Cortex of kidney (tissue), 1 donor: Measurements from ENCODE around the gene TPSG1.
"Not testable (repeated sequence)": the region's sequence is repeated elsewhere in the genome, so short reads cannot be mapped to it uniquely, and the experiment has no call there.

Experiments
- DNase-seq: peaks from one replicate; lab custom pipeline; 2025; lab: John Stamatoyannopoulos, UW

TPSG1 gene

DNA sequence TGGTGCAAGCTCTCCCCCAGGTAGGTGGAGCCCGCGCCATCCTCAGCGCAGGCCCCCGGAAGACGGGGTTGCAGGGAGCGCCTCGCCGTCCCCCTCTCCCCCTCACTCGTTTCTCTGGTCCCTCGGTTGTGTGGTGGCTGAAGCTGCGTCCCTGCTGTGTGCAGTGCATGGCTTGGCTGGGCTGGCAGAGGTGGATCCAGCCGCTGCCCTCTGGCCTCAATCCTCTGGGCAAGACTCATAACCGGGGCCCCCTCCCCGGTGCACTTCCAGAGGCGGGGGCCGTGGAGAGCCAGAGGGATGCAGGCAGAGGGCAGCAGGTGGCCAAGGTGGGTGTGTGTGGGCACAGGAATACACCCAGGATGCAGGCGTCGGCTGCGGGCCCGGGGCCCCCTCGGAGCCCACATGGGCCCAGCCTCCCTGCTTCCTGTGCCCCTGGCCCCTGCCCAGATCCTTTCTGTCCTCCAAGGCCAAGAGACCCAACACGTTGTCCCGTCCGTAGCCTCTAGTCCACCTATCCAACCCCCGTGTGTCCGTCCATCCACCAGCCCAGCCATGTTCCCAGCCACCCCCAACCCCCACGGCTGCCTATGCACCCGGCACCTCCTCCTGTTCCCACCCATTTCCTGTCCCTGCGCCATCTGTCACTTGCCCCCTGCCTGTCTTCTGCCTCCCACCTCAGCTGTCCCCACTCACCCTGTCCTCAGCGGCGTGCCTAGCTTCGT is 9.3 kb downstream of the TPSG1 start:
- DNase-seq, result no peak

DNA sequence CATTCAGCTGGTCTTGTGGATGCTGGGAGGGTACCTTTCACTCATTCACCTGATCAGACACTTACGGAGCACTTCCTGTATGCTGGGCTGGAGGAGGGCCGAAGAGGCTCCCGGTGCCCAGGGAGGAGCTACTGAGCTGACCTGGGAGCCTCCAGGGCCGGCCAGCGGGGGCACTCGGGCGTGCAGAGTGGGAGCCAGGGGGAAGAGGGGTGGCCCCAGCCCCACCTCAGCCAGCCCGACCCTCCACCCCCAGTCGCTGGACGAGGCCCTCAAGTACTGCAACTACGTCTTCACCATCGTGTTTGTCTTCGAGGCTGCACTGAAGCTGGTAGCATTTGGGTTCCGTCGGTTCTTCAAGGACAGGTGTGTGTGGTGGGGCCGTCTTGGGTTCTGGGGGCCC is 10.3 kb downstream of the TPSG1 start:
- DNase-seq, result no peak

DNA sequence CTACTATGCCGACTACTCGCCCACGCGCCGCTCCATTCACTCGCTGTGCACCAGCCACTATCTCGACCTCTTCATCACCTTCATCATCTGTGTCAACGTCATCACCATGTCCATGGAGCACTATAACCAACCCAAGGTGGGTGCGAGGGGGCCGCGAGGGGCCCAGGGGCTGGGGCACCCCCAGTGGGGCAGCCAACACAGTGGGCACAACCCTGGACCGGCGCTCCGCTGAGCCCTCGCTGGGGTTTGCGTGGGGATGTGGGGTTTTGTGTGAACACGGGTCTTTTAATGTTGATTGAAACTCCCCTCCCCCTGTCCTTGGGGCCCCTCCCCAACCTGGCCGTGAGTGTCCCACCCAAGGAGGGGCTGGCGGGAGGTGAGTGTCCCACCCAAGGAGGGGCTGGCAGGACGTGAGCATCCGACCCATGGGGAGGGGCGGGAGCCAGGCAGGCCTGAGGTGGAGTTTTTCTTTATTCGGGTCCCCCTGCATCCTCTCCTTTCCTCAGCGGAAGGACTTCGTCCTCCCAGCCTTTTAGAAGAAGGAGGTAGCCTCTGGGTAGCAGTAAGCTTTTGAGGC is 11.2 kb downstream of the TPSG1 start:
- DNase-seq, result no peak

DNA sequence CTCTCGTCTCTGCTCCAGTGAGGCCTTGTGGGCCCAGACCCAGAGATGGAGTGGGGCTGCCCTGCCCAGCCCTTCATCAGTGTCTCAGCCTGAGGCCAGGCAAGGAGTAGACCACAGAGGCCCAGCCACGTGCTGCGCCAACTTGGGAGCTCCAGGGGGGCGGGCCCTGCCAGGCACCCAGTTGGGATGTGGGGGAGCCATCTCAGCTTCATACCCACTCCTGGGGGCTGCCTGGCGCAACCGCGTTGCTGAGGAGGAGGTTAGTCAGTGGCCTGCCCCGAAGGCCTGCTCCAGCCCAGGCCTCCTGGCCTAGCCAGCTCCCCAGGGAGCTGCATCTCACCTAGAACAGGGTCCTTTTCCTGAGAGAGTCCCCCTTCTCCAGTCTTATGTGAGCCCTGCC is 11.8 kb downstream of the TPSG1 start:
- DNase-seq, result no peak

DNA sequence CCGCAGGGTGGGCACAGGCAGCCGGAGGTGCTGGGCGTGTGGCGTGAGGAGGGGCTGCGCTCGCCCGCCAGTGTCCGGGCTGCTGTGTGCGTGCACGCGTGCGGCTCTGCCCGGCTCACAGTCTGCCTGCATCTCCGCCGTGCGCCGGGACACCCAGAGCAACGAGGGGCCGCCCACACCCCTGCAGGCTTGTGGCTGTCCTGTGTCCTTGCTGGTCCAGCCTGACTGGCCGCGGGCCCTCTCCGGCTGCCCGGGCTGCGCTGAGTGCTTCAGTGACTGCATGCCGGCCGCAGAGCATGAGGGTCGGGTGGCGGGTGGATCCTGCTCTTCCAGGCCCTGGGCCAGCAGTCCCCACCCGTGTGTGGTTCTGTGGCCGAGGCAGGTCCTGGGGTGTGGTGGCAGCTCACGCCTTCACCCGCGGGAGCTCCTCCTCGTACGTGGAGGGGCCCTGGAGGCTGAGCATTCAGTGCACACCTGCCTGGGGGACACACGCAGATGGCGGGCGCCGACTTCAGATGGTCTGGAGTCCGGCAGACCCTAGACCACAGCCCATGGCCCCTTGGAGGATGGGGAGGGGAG is 12.4 kb downstream of the TPSG1 start:
- no peak for DNase-seq

DNA sequence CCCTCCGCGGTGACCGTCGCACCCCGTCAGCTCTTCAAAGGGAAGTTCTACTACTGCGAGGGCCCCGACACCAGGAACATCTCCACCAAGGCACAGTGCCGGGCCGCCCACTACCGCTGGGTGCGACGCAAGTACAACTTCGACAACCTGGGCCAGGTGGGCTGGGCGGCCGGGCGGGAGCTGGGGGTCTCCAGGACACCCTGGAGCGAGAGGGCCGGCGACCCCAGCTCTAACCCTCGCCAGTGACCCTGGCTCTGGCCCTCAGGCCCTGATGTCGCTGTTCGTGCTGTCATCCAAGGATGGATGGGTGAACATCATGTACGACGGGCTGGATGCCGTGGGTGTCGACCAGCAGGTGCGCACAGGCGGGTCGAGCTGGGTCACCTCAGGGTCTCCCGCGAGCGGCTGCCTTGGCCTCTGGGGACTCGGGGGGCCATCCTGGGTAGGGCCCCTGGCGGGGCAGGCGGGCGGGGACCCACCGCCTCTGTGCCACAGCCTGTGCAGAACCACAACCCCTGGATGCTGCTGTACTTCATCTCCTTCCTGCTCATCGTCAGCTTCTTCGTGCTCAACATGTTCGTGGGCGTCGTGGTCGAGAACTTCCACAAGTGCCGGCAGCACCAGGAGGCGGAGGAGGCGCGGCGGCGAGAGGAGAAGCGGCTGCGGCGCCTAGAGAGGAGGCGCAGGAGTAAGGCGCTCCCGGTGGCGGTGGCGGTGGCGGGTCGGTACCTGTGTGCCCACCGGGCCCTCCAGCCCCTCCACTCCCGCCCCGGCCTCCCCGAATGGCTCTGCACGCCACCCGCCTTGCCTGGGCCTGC is 13.4 kb downstream of the TPSG1 start:
- no peak for DNase-seq

DNA sequence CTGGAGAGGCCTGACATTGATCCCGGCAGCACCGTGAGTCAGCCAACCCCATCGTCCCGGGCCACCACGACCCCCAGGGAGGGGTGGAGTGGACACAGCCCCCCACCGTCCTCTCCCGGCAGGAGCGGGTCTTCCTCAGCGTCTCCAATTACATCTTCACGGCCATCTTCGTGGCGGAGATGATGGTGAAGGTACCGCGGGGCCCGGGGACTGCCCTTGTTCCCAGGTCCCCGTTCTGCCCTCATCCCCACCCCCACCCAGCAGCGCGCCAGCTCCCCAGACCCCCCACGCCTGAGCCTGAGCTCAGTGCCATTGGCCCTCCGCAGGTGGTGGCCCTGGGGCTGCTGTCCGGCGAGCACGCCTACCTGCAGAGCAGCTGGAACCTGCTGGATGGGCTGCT is 14.6 kb downstream of the TPSG1 start:
- no peak for DNase-seq

DNA sequence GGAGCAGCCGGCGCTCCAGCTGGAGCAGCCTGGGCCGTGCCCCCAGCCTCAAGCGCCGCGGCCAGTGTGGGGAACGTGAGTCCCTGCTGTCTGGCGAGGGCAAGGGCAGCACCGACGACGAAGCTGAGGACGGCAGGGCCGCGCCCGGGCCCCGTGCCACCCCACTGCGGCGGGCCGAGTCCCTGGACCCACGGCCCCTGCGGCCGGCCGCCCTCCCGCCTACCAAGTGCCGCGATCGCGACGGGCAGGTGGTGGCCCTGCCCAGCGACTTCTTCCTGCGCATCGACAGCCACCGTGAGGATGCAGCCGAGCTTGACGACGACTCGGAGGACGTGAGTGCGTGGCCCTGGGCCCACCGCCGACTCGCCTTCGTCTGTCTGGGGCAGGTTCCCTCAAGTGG is 16.0 kb downstream of the TPSG1 start:
- no peak for DNase-seq

DNA sequence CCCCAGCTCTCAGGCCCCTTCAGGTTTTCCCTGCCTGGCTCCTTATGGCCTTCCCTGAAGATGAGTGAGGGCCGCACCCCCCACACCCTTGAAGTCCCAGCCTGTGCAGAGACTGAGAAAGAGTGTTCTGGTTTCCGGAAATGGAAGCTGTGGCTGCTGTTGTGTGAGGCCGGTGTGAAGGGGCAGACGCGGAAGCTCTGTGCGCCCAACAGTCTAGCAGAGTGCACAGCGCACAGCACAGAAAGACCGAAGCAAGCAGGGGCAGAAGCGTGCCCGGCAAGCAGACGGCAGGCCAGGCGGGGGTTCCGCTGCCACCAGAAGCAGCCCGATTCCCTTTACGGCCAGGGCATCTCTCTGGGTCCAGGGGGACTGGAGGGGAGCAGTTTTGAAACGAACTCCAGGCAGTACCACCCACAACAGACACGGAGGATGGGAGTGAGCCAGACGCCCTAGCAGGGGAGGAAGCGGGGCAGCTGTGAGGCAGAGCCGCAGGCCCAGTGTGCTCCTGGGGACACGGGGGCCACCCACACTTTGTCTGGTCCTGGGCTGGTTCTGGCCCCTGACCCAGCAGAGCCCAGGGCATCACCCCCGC is 16.7 kb downstream of the TPSG1 start:
- no peak for DNase-seq

DNA sequence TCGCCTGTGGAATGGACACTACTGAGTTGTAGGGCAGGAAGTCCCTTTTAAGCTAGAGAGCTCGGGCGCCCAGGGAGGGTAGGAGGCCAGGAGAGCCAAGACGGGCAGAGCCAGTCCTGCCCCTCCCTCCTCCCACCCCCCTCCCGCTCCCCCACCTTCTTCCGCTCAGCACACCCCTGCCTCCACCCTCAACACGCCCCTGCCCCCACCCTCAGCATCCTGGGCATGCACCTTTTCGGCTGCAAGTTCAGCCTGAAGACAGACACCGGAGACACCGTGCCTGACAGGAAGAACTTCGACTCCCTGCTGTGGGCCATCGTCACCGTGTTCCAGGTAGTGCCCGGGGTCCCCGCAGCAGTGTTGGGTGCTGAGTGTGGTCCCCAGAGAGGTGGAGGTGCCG is 18.3 kb downstream of the TPSG1 start:
- DNase-seq, result no peak

DNA sequence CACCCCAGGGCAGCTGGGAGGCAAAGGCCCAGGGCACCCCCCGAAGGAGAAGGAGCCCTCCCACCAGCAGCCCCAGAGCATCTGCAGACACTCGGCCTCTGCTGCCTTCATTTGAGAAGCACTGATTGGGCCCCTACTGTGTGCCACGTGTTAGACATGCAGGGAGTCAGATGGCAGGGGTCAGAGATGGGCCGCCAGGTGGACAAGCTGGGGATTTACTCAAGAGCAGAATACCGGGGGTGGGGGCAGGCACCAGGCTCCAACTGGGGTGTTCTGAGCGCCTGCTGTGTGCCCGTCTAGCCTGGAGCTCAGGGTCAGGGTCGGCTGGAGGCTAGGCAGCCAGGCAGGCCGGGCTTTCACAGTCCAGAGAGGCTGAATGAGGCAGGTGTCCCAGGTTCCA is 18.7 kb downstream of the TPSG1 start:
- no peak for DNase-seq

DNA sequence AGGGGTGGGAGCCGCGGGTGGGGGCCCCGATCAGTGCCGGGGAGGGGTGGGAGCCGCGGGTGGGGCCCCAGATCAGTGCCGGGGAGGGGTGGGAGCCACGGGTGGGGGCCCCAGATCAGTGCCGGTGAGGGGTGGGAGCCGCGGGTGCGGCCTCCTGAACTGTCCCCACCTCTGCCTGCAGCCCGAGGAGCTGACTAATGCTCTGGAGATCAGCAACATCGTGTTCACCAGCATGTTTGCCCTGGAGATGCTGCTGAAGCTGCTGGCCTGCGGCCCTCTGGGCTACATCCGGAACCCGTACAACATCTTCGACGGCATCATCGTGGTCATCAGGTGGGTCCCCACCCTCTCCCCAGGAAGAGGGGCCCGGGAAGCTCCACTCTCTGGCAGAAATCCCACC is 20.1 kb downstream of the TPSG1 start:
- DNase-seq, result no peak

DNA sequence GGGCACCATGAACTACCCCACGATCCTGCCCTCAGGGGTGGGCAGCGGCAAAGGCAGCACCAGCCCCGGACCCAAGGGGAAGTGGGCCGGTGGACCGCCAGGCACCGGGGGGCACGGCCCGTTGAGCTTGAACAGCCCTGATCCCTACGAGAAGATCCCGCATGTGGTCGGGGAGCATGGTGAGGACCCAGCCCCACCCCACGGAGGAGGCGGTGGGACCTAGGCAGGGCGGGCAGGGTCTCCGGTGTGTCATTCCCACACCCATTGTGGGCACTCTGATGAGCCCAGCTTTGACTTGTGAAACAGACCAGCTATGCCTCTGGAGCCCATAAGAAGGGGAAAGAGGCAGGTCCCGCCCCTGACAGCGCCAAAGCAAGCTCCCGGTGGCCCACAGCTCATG is 22.8 kb downstream of the TPSG1 start:
- DNase-seq, result no peak

DNA sequence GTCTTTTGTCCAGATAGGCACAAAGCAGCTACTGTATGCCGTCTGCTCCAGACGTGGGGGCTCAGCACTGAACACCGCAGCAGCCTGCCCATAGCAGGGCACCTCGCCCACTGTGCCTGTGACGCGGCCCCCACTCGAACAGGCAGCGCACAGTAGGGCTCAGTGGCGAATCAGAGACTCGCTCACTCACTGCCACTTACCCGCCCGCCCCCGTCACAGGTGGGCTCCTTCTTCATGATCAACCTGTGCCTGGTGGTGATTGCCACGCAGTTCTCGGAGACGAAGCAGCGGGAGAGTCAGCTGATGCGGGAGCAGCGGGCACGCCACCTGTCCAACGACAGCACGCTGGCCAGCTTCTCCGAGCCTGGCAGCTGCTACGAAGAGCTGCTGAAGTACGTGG is 23.6 kb downstream of the TPSG1 start:
- DNase-seq, result no peak

DNA sequence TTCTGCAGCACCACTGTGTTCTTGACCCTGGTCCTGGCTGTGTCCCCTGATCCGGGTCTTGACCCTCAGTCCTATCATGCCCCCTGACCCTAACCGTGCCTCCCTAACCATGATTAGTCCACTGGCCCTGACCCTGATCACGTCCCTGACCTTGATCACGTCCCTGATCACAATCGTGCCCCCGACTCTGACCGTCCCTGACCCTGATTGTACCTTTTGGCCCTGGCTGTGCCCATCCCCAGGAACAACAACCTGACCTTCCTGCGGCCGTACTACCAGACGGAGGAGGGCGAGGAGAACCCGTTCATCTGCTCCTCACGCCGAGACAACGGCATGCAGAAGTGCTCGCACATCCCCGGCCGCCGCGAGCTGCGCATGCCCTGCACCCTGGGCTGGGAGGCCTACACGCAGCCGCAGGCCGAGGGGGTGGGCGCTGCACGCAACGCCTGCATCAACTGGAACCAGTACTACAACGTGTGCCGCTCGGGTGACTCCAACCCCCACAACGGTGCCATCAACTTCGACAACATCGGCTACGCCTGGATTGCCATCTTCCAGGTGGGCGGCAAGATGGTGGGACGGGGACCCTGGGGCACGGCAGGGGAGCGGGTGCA is 24.9 kb downstream of the TPSG1 start:
- no peak for DNase-seq

DNA sequence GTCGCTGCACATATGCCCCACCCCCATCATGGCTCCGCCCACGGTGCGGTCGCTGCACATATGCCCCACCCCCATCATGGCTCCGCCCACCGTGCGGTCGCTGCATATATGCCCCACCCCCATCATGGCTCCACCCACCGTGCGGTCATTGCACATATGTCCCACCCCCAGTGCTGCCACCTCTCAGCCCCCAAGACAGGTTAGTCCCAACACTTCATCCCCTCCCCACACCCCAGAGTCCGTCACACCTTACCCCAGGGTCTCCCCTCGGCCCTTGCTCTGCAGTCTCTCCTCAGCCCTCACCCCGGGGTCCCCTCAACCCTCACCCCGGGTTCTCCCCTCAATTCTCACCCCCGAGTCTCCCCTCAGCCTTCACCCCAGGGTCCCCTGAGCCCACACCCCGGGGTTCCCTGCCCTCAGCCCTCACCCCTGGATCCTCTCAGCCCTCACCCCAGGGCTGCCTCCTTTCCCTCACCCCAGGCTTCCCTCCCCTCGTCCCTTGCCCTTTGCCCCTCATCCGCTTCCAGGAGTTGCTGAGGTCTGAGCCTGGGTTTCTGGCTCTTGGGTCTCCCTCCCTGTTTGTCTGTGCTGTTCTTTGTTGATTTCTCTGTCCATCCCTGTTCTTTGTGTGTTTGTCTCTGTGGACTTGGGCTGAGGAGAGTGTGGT is 25.6 kb downstream of the TPSG1 start:
- no peak for DNase-seq

DNA sequence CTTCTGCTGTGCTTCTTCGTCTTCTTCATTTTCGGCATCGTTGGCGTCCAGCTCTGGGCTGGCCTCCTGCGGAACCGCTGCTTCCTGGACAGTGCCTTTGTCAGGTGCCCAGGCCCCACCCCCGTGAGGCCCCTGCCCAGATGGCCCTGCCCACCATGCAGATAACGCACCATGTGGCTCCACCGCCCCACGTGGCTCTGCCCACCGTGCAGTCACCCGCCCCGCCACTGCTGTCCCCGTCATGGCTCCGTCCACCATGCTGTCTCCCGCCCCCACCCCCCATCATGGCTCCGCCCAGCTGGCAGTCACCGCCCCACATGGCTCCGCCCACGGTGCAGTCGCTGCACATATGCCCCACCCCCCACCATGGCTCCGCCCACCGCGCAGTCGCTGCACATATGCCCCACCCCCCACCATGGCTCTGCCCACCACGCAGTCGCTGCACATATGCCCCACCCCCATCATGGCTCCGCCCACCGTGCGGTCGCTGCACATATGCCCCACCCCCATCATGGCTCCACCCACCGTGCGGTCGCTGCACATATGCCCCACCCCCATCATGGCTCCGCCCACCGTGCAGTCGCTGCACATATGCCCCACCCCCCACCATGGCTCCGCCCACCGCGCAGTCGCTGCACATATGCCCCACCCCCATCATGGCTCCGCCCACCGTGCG is 26.3 kb downstream of the TPSG1 start:
- not testable (repeated sequence) for DNase-seq

DNA sequence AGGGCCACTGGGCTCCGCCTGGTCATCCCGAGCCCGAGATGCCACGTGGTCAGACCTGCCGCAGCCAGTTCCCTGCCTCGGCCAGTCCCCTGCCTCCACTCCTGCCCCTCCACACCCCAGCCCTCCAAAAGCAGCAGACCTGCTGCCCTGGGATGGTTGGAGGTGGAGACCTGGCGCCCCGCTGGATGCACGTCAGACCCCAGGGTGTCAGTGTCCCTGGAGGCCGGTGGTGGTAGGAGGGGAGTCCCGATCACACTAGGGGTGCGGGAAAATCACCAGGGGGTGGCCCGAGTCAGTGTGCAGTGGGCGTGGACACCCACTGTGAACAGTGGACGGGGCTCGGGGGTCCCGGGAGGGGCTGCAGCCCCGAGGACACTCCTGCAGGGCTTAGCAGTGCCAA is 26.9 kb downstream of the TPSG1 start:
- no peak for DNase-seq

DNA sequence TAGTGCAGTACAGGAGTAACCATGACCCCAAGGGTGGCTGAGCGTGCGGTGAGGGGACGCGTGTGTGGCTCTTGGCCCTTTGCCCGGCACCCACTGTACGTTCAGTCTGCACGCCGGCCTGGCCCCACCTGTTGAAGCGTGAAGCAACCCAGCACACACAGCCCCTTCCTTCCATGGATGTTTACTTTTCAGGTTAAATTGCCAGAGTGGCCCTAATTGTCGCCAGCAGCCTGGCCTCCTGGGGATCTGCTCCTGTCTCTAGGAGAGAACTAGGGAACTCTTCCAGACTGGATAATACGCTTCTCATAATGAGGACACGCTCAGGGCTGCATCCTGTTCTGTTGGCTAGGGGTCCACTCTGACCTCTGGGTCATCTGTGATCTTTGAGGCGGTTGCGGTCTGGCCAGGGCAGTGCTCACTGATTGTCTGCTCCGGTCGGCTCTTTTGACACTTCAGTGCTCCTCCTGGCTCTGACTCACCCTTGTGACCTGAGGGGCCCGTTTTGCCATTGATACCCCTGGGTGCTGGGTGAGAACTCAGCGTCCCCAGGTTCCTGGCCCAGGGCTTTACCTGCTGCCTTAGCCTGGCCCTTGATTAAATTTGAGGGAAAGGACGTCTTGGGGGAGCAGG is 27.7 kb downstream of the TPSG1 start:
- DNase-seq, result no peak

DNA sequence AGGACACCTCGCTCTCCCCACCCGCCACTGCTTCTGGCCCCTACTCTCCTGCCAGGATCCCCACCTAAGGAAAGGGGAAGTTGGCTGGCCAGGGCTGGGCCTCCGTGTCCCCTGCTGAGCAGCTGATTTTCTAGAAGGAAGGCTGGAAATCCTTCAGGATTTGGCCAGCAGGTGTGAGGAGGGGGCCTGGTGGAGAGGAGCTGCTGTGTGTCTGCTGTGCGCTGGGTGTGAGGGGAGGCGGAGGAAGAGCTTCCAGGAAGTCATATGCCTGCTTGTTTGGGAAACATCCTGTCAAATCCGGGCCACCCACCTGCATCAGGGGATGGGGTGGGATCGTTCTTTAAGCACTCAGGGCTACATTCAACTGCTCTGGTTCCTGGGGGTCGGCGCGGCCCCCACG is 28.6 kb downstream of the TPSG1 start:
- DNase-seq, result no peak

DNA sequence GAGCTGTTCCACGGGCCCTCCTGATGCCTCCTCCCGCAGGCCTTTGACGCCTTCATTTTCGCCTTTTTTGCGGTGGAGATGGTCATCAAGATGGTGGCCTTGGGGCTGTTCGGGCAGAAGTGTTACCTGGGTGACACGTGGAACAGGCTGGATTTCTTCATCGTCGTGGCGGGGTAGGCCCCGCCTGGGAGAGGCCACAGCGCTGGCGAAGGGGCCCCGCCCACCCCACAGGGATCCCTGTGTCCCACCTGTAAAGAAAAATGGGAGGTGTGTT is 29.7 kb downstream of the TPSG1 start:
- DNase-seq, result no peak
